Measurements from ENCODE around the gene GPR55. TPM values are rescaled to one million over a fixed set of nuclear protein-coding genes. Genes with fewer than 3 reads are reported as not detected.

GPR55 gene
- total RNA-seq, 1 experiment from 2014 or later = 0.19 TPM

DNA sequence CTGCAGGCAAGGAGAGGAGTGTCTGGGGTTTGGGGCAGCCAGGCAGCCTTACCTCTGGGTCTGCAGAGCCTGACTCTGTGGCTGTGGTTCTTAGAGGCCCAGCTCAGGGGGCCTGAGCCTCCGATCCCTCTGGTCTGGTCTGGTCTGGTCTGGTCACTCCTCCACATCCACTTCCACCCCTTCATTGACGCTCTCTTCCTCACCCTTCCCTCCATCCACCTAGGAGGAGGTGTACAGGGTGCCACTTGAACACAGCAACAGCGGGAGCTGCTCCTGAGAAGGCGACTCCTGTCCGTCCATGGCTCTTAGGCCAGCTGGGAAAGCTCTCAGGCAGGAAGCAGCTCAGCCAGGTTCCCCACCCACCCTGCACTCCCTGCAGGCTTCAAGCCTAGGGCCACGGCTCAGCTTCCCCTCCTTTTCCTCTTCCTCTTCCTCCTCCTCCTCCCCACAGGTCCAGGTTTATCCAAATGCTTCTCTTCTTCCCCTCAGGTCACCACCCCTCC is 16.9 kb downstream of the GPR55 start:
- no TSS peak for BruUV-seq (replicated peaks)
- H3K36me3 ChIP-seq (ENCODE audit: insufficient read depth, low read length, poor library complexity, severe bottlenecking) = no peaks in the 10 kb centered on the region
- H3K4me3 ChIP-seq (ENCODE audit: low read depth, low read length, poor library complexity, severe bottlenecking) = no peak overlapping the region
- no peaks in the 10 kb centered on the region for H3K9me3 ChIP-seq (ENCODE audit: low read depth, low read length, poor library complexity, severe bottlenecking)
- H3K27ac ChIP-seq (ENCODE audit: low read depth, low read length, poor library complexity, severe bottlenecking) = peak overlapping the region; percentile 31
- POLR2A ChIA-PET (ENCODE audit: low non-redundant PET) = no interaction called here
- H3K4me1 ChIP-seq (ENCODE audit: insufficient read depth, low read length, poor library complexity, severe bottlenecking) = peaks cover 14% of the 10 kb centered on the region
- TF ChIP-seq EZH2 (IDR thresholded peaks at IDR 0.05; ENCODE audit: borderline replicate concordance, low read depth, low read length, poor library complexity, severe bottlenecking) = no peak
- TF ChIP-seq CTCF (conservative IDR thresholded peaks at IDR 0.05; ENCODE audit: low read depth, low read length) = no peak
- CTCF ChIA-PET = no interaction called here
- intact Hi-C loops (cut with micrococcal nuclease; ENCODE audit: unreplicated experiment) = no loop called here
- no peaks in the 10 kb centered on the region for H3K27me3 ChIP-seq (replicated peaks; ENCODE audit: insufficient read depth, low read depth, low read length, poor library complexity)
- no peak for DNase-seq (ENCODE audit: low spot score)

DNA sequence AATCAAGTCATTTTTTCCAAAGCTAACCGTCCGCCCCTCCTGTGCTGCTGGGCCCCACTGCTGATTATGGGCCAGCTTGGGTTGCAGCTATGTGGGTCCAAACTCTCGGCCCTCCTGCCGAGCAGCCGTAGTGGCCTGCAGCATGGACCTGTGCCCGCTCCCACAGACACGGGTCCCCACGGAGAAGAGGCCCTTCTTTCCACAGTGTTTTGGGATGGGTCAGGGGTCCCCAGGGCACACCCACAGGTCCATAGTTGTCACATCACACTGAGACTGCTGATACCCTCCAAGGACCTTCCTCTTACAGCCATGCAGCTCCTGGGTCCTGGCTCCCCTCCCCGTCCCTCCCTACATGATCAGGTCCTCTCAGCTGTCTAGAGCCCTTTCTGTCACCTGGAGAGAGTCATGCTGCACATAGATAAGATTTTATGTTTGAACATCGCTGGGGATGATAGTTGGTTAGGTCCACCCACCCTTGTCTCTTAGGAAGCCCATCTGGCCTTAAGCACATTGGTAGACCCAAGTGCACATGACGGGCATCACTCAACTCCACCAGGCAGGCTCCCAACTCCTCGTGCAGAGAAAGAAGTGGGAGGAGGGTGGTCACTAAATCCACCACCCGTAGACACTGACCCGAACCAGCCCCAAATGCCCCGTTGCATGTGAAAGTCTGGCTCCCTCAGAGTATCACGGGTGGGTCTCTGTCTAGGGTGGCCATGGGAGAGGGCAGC is 17.5 kb downstream of the GPR55 start:
- intact Hi-C loops (cut with micrococcal nuclease; ENCODE audit: unreplicated experiment) = no loop called here
- ChIA-PET POLR2A (ENCODE audit: low non-redundant PET) (no interaction called here), CTCF (no interaction called here)
- DNase-seq (ENCODE audit: low spot score) = no peak
- Histone ChIP-seq H3K4me3 (ENCODE audit: low read depth, low read length, poor library complexity, severe bottlenecking) (no peak overlapping the region), H3K27ac (ENCODE audit: low read depth, low read length, poor library complexity, severe bottlenecking) (peak overlapping the region; percentile 31), H3K36me3 (ENCODE audit: insufficient read depth, low read length, poor library complexity, severe bottlenecking) (no peaks in the 10 kb centered on the region), H3K9me3 (ENCODE audit: low read depth, low read length, poor library complexity, severe bottlenecking) (no peaks in the 10 kb centered on the region), H3K27me3 (replicated peaks; ENCODE audit: insufficient read depth, low read depth, low read length, poor library complexity) (no peaks in the 10 kb centered on the region), H3K4me1 (ENCODE audit: insufficient read depth, low read length, poor library complexity, severe bottlenecking) (peaks cover 14% of the 10 kb centered on the region)
- TF ChIP-seq EZH2 (IDR thresholded peaks at IDR 0.05; ENCODE audit: borderline replicate concordance, low read depth, low read length, poor library complexity, severe bottlenecking) (no peak), CTCF (conservative IDR thresholded peaks at IDR 0.05; ENCODE audit: low read depth, low read length) (no peak)
- BruUV-seq (replicated peaks) = no TSS peak

DNA sequence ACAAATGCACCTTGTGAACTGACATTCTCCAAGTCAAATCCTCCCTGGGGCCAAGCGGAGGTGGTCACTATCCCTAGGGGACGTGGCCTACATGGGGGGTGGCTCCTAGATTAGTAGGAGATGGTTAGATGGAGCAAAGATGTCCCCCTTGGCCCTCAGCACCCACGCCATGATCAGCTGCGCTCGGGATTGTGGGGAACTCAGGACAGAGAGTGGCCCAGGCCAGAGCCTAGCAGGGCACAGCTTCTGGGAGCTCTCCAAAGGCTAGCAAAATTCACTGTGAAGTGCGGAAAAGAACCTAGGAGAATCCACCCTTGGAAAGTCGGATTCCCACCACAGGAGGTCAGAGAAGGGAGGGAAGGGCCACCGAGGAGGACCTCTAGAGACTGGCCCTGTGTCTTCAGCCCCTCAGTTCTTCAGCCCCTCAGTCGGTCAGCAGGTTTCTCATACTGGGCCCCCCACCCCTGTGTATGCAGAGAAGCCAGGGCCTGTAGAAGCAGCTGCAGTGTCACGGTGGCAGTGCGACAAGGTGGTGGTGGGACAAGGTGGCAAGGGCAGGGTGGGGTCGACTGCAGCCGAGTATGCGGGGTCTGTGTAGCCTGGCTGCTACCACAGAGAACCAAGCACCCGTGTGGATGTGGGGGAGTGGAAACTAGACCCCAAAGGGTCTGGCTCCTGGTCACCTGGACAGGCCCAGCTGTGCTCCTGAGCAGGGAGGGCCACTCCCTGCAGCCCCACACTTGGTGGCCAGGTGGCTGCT is 18.4 kb downstream of the GPR55 start:
- no peak overlapping the region for H3K4me3 ChIP-seq (ENCODE audit: low read depth, low read length, poor library complexity, severe bottlenecking)
- no TSS peak for BruUV-seq (replicated peaks)
- intact Hi-C loops (cut with micrococcal nuclease; ENCODE audit: unreplicated experiment) = no loop called here
- H3K27ac ChIP-seq (ENCODE audit: low read depth, low read length, poor library complexity, severe bottlenecking) = no peak overlapping the region
- H3K27me3 ChIP-seq (replicated peaks; ENCODE audit: insufficient read depth, low read depth, low read length, poor library complexity) = no peaks in the 10 kb centered on the region
- ChIA-PET CTCF (no interaction called here), POLR2A (ENCODE audit: low non-redundant PET) (no interaction called here)
- TF ChIP-seq CTCF (conservative IDR thresholded peaks at IDR 0.05; ENCODE audit: low read depth, low read length) = no peak
- no peak for TF ChIP-seq EZH2 (IDR thresholded peaks at IDR 0.05; ENCODE audit: borderline replicate concordance, low read depth, low read length, poor library complexity, severe bottlenecking)
- peaks cover 14% of the 10 kb centered on the region for H3K4me1 ChIP-seq (ENCODE audit: insufficient read depth, low read length, poor library complexity, severe bottlenecking)
- H3K9me3 ChIP-seq (ENCODE audit: low read depth, low read length, poor library complexity, severe bottlenecking) = no peaks in the 10 kb centered on the region
- H3K36me3 ChIP-seq (ENCODE audit: insufficient read depth, low read length, poor library complexity, severe bottlenecking) = no peaks in the 10 kb centered on the region
- DNase-seq (ENCODE audit: low spot score) = no peak

All from A673 (cell line).